GM18511 (cell line): ENCODE measurements around the gene DHX35.

ENCODE experiments used
- ATAC-seq: cut with Tn5 transposase; IDR thresholded peaks from one replicate; pipeline ENCODE4 v1.9.1; 2021; ENCODE audit warnings: mild to moderate bottlenecking, moderate library complexity; ENCODE audit not compliant: unreplicated experiment

Gene DHX35

GRCh38 chr20:39019027-39019426 is 56.9 kb downstream of the DHX35 start:
- no peak for ATAC-seq

DNA sequence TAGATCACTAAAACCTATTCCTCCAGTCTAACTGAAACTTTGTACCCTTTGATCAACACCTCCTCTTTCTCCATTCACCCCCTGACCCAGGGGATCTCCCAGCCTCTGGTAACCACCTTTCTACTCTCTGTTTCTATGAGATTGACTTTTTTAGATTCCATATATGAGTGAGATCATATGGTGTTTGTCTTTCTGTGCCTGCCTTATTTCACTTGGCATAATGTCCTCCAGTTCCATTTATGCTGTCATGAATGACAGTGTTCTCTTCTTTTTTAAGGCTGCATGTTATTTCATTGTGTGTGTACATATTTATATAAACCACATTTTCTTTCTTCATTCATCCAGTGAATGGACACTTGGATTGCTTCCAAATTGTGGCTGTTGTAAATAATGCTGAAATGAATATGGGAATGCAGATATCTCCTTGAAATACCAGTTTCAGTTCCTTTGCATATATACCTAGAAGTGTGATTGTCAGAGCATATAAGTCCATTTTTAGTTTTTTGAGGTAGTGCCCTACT is 57.7 kb downstream of the DHX35 start:
- ATAC-seq, result peak; percentile 96

DNA sequence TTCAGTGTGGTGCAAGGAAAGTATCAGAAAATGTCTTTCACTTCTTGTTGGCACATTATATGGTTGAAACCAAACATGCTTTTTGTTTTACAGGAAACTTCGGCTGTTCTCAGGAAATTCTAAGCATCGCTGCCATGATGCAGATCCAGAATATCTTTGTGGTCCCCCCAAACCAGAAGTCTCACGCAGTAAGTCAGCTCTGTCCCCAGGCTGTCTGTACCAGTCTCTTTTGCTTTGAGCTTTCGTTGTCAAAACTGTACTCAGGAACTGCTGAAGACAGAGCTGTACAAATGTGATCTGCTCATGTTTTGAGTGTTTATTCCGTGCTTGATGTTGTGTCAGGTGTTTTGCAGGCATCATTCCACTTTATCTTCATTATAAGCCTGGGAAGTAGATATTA is 59.6 kb downstream of the DHX35 start:
- no peak for ATAC-seq

DNA sequence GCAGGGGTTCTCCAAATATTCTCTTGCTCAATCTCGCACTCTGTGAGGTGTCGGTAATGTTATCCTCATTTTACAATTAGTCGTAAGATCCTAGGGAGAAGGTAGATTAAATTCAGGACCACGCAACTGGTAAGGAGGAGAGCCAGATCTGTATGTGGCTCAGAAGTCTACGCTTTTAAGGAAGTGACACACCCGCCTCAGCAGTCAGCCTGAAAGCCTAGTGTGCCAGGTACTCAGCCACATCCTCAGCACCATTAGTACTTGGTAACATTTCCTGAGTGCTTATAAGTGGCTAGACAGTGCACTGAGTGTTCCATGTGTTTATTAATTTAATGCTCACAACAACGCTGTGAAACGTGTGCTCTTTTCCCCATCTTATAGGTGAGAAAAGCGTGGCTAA is 63.7 kb downstream of the DHX35 start:
- ATAC-seq, result no peak

- no peak for ATAC-seq
Observed at GRCh38 chr20:39029364-39029763, 67.2 kb downstream of the DHX35 start.

DNA sequence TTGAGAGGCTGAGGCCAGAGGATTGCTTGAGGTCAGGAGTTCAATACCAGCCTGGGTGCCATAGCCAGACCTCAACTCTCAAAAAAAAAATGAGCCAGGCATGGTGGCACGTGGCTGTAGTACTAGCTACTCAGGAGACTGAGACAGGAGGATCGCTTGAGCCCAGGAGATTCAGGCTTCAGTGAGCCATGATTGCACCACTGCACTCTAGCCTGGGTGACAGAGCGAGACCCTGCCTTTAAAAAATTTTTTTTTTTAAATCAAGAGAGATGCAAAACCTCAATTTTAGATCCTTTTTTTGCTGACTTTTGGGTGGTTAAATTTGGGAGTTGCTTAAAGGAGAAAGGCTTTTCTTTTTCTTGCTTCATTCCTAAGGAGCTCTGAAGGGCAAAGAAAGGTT is 70.9 kb downstream of the DHX35 start:
- ATAC-seq, result no peak

DNA sequence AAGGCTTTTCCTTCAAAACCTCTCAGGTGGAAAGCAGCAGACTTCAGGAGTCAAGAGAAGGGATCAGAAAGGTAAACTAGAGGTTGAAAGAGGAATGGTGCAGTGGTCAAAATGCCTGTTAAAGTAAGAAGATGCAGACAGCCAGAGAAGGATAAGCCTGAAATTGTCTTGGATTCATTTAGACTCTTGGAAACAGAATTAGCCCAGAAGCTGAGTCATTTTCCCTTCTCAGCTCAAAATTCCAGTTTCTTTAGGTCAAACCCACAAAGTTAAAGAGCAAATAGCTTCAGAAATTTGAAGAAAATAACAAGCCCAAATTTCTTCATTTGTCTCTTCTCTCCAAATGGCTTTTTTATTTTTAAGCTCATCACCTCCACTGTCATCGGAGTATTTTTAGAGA is 73.9 kb downstream of the DHX35 start:
- no peak for ATAC-seq

DNA sequence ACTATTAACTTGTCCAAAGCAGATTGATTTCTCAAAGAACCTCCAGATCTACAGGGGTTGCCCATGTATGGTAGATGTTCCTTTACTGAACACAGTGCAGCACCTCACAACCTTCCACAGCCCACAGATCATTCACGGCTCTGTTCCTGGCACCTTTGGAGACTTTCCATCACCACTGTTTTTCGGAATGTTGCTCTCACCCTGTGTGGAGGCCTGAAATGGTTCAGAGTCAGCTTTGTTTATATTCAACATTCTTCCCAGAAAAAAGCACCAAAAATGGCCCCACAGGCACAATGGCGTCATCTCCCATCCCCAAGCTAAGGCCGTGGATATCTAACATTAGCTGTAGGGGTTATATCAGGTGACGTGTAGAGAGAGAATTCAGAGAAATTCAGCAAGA is 74.7 kb downstream of the DHX35 start:
- ATAC-seq, result no peak

- no peak for ATAC-seq
Observed at GRCh38 chr20:39038047-39038446, 75.9 kb downstream of the DHX35 start.

DNA sequence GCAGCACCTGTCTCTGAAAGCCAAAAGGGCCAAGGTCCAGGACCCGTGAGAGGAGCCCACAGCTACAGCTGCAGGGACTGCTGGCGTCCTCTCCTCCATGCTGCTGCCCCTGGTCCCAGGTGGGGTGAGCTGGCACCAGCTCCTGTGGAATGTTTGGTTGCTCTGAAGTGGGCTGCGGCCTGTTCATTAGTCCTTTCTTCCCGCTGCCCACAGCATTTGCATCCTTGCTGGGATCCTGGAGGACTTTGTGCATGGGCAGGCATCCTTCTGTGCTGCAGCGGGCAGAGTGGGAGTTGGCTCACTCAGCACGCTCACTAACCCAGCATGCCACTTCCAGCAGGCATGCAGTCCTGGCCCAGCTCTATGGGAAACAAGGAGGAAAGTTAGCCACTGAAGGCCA is 76.4 kb downstream of the DHX35 start:
- no peak for ATAC-seq

GRCh38 chr20:39039261-39039660 is 77.1 kb downstream of the DHX35 start:
- no peak for ATAC-seq

GRCh38 chr20:39040116-39040515 is 78.0 kb downstream of the DHX35 start:
- no peak for ATAC-seq

GRCh38 chr20:39041067-39041466 is 78.9 kb downstream of the DHX35 start:
- ATAC-seq, result no peak

DNA sequence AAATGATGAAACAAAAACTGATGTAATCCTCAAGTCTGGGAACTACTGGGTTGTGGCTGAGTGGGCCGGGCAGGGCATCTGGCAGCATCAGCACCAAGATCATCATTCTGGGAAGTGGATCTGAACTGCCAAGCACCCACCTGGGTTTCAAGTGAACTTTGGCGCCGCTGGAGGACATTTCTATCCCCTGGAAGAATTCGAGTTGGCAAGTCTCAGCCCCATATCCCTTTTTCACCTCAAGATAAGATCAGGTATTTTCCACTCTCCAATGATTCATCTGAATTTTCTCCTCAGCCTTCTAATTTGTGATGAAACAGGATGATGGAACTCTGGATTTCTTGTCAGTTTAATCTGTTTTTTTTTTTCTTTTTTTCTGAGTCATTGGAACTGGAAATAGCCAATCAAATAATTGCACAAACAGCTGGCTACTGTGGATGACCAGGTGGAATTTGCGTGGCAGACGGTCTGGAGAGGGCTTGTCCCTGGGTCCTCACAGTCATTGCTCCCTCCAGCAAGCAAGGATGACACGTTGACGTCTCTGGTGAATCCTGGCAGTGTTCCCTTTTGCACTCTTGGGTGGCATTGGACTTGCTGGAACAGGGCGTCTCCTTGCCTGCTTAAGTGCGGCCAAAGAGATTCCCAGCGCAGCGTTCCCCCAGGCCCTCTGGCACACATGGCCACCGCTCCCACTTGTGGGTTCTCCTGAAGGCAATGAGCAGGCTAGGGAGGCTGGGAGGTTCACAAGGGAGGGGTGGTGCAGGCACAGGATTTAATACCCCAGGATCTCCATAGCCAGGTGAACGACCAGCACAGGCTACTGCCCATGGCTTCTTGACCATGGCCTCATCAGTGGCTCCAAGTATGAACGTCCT is 80.4 kb downstream of the DHX35 start:
- ATAC-seq, result no peak

GRCh38 chr20:39044501-39044900 is 82.4 kb downstream of the DHX35 start:
- ATAC-seq, result no peak

DNA sequence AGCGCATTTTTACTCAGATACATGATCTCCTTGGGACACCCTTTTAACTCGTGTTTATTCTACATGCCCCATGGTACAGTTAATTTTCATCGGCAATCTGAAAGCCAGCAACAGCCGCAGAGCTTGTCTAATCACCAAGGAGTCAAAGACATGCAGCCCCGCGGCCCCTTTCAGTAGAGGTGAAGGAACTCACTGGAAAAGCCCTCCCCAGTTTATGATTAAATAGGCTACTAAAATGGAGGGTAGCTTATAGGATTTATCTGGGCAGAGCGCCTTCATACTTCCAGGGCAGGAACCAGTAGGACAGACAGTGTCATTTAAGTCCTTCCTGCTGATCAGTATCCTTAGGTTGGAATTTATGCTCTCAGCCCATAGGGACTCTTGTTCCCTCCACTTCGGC is 83.5 kb downstream of the DHX35 start:
- no peak for ATAC-seq

- no peak for ATAC-seq
Observed at GRCh38 chr20:39047417-39047985, 85.4 kb downstream of the DHX35 start.

- peak; percentile 67 for ATAC-seq
Observed at GRCh38 chr20:39048000-39048696, 86.0 kb downstream of the DHX35 start.

DNA sequence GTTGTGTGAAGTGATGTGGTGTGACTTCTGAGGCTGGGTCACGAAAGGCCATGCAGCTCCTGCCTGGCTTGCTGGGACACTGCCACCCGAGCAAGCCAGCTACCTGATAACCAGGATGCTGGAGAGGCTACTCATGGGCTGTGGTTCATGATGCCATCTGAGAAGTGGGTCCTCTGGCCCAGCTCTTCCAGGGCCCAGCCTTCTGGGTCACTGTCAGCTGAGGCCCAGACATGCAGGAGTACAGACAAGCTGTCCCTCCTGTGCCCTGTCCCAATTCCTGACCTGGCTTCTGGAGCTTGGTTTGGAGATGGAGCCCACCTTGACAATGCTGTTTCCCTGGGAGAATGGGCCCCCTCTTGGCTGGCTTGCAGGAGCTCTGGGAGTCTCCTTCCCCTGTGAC is 87.0 kb downstream of the DHX35 start:
- ATAC-seq, result no peak

- ATAC-seq, result peak; percentile 74
Observed at GRCh38 chr20:39049684-39050554, 87.8 kb downstream of the DHX35 start.

DNA sequence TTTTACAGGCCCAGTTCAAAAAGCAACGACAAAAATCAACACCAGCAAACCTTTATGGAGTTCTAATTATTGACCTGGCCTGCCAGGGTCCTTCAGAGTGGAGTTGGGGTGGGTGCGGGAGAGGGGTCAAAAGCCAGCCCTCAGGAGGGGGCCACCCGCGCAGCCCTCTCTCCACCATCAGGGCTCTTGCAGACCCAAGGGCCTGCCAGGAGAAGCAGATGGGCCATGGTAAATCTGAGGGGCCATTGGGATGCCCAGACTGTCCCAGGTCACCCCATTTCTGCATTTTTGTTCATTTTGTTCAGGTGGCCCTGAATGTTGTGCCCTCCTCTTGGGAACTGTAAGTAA is 88.4 kb downstream of the DHX35 start:
- ATAC-seq, result no peak
